ENCODE results near the gene TIGD1.

Gene TIGD1

DNA sequence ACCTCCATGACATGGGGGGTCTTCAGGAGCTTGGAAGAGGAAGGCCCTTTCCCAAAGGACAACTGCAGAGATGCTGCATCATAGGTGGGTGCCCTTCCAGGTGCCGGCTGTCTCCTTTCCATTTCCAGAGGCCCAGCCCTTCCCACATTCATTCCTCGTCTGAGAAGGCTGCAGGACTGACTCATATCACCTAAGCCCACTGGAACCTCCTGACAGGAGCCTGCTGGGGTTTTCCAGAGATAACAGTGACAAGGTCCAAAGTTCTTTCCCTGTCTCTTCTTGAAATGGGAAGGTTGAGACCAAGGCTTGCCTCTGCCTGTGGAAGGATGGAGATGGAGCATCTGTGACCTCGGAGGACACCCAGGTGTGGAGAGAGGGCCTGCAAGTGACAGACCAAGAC lies 33.8 kb downstream of the TIGD1 start:
- H3K4me1 ChIP-seq (ENCODE audit: insufficient read depth, low read length): peaks cover 20% of the 10 kb centered on the region
- no peak overlapping the region for H3K9ac ChIP-seq (ENCODE audit: low read depth, low read length)

GRCh38 chr2:232515639-232516038 lies 34.7 kb downstream of the TIGD1 start:
- H3K36me3 ChIP-seq (ENCODE audit: insufficient read depth, low read length): no peaks in the 10 kb centered on the region
- H3K9ac ChIP-seq (ENCODE audit: low read depth, low read length): no peak overlapping the region
- peaks cover 20% of the 10 kb centered on the region for H3K4me1 ChIP-seq (ENCODE audit: insufficient read depth, low read length)
- no peaks in the 10 kb centered on the region for H3K9me3 ChIP-seq (ENCODE audit: control insufficient read depth, insufficient read depth, low read length)

More for the DNA sequence above, 33.8 kb downstream of the TIGD1 start:
- H3K36me3 ChIP-seq (ENCODE audit: insufficient read depth, low read length): no peaks in the 10 kb centered on the region
- no peaks in the 10 kb centered on the region for H3K9me3 ChIP-seq (ENCODE audit: control insufficient read depth, insufficient read depth, low read length)

DNA sequence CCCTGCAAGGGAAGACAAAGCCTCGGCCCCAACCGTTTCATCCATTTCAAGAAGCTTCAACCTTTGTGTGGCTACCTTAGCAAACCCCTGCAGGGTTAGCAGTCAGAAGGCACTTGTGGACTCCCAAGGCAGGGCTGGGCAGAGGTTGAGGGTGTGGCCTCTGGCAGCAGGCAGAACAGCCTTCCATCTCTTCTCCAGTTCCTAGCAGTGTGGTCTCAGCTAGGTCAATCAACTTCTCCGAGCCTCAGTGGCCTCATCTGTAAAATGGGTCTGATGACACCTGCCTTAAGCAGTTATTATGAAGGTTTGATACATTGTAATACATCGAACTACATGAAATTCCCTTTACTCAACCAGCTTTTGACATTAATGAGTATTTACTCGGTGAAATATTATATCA lies 37.0 kb downstream of the TIGD1 start:
- Histone ChIP-seq H3K9ac (ENCODE audit: low read depth, low read length) (no peak overlapping the region), H3K4me1 (ENCODE audit: insufficient read depth, low read length) (peaks cover 9% of the 10 kb centered on the region; the same call in 1 of the 2 replicates), H3K36me3 (ENCODE audit: insufficient read depth, low read length) (no peaks in the 10 kb centered on the region), H3K9me3 (ENCODE audit: control insufficient read depth, insufficient read depth, low read length) (no peaks in the 10 kb centered on the region)

- Histone ChIP-seq H3K36me3 (ENCODE audit: insufficient read depth, low read length) (no peaks in the 10 kb centered on the region), H3K4me1 (ENCODE audit: insufficient read depth, low read length) (peaks cover 9% of the 10 kb centered on the region; the same call in 1 of the 2 replicates), H3K9me3 (ENCODE audit: control insufficient read depth, insufficient read depth, low read length) (no peaks in the 10 kb centered on the region), H3K9ac (ENCODE audit: low read depth, low read length) (no peak overlapping the region)
Measured at GRCh38 chr2:232512602-232513001, 37.8 kb downstream of the TIGD1 start.

DNA sequence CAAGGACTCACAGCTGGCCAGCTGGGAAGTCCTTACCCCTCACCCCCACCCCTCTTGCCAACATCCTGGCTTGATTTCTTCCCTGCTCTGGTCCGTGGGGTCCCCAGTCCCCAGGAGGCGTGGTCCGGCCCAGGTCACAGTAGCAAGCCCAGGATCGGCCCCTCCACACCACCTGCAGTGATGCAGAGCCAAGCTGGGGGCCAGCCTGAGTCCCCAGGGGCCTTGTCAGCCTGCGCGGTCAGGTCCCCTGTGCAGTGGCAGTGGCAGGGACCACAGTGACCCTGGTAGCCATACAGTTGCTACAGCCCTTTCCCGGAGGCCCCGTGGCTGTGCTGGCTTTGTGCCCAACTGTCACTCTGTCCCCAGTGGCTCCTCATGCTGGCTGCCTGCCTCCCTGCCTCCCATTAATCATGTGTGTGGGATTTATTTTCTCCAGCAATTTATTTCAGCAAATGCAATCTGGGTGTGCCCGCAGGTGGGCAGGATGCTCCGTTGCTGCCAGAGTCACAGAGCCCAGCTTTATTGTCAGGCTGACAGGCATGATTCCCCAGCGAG lies 38.9 kb downstream of the TIGD1 start:
- no peak overlapping the region for H3K9ac ChIP-seq (ENCODE audit: low read depth, low read length)
- no peaks in the 10 kb centered on the region for H3K9me3 ChIP-seq (ENCODE audit: control insufficient read depth, insufficient read depth, low read length)
- no peaks in the 10 kb centered on the region for H3K36me3 ChIP-seq (ENCODE audit: insufficient read depth, low read length)
- peaks cover 9% of the 10 kb centered on the region; the same call in 1 of the 2 replicates for H3K4me1 ChIP-seq (ENCODE audit: insufficient read depth, low read length)

DNA sequence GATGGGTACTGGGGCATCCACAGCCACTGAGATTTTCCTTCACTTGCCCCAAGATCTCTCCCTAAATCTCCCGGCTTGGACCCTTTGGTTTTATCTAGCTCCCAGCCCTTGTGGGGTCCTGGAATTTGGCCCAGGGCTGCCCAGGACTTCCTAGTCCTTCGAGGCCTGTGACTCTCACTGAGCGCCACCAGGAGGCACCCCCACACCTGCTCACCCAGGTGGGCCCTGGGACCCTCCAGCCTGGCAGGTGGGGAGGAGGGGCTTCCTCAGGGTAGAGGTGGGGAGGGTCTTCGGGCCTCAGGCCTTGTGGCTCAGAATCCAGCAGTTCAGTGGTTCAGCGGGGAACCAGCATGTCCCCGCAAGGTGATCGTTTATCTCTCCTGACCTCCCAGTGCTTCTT lies 42.1 kb downstream of the TIGD1 start:
- no peaks in the 10 kb centered on the region for H3K36me3 ChIP-seq (ENCODE audit: insufficient read depth, low read length)
- no peaks in the 10 kb centered on the region; the same call in 1 of the 2 replicates for H3K9me3 ChIP-seq (ENCODE audit: control insufficient read depth, insufficient read depth, low read length)
- H3K9ac ChIP-seq (ENCODE audit: low read depth, low read length): no peak overlapping the region
- peaks cover 9% of the 10 kb centered on the region; the same call in 1 of the 2 replicates for H3K4me1 ChIP-seq (ENCODE audit: insufficient read depth, low read length)

GRCh38 chr2:232506709-232507108 lies 43.6 kb downstream of the TIGD1 start:
- peaks cover 12% of the 10 kb centered on the region; the same call in 1 of the 2 replicates for H3K4me1 ChIP-seq (ENCODE audit: insufficient read depth, low read length)
- no peak overlapping the region for H3K9ac ChIP-seq (ENCODE audit: low read depth, low read length)
- no peaks in the 10 kb centered on the region; the same call in 1 of the 2 replicates for H3K9me3 ChIP-seq (ENCODE audit: control insufficient read depth, insufficient read depth, low read length)
- no peaks in the 10 kb centered on the region for H3K36me3 ChIP-seq (ENCODE audit: insufficient read depth, low read length)

DNA sequence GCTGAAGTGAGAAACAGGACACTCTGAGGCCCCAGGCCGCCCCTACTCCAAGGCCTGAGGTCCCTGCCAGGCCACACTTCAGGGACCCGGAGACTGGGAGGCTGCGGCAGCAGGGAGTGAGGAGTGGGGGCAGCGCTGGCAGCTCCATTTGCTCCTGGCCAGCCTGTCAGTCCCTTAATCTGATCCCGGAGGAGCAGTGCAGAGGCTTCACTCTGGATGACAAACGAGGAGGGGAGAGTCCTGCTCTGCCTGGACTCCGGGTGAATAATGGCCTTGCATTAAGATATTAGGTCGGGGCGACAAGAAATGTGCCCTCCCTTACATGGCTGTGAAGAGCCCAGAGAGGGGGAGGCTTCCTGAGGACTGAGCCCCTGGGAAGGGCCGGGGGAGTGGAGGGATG lies 44.5 kb downstream of the TIGD1 start:
- no peaks in the 10 kb centered on the region; the same call in 1 of the 2 replicates for H3K9me3 ChIP-seq (ENCODE audit: control insufficient read depth, insufficient read depth, low read length)
- no peaks in the 10 kb centered on the region for H3K36me3 ChIP-seq (ENCODE audit: insufficient read depth, low read length)

DNA sequence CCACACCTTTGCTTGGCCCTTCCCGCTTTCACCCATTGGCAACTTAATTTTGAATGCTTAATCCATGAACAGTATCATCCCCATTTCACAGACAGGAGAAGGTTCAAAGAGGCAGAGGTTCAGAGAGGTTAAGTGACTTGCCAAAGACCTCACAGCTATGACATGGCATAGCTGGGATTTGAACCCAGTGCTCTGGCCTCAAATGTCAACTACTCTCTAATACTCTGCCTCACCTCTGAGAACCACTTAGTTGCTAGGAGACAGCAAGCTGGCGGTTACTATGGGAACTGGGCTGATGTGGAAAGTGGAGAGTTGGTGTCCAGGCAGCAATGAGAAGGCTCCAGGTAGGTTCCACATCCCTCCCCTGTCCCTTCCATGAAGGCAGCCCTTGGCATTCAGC lies 45.9 kb downstream of the TIGD1 start:
- Histone ChIP-seq H3K9ac (ENCODE audit: low read depth, low read length) (no peak overlapping the region), H3K9me3 (ENCODE audit: control insufficient read depth, insufficient read depth, low read length) (no peaks in the 10 kb centered on the region; the same call in 1 of the 2 replicates), H3K36me3 (ENCODE audit: insufficient read depth, low read length) (no peaks in the 10 kb centered on the region), H3K4me1 (ENCODE audit: insufficient read depth, low read length) (peaks cover 12% of the 10 kb centered on the region; the same call in 1 of the 2 replicates)

More for the DNA sequence above, 44.5 kb downstream of the TIGD1 start:
- Histone ChIP-seq H3K4me1 (ENCODE audit: insufficient read depth, low read length) (peaks cover 12% of the 10 kb centered on the region; the same call in 1 of the 2 replicates), H3K9ac (ENCODE audit: low read depth, low read length) (no peak overlapping the region)

GRCh38 chr2:232503809-232504323 lies 46.5 kb downstream of the TIGD1 start:
- no peaks in the 10 kb centered on the region; the same call in 1 of the 2 replicates for H3K9me3 ChIP-seq (ENCODE audit: control insufficient read depth, insufficient read depth, low read length)
- H3K4me1 ChIP-seq (ENCODE audit: insufficient read depth, low read length): peaks cover 12% of the 10 kb centered on the region; the same call in 1 of the 2 replicates
- no peaks in the 10 kb centered on the region for H3K36me3 ChIP-seq (ENCODE audit: insufficient read depth, low read length)
- H3K9ac ChIP-seq (ENCODE audit: low read depth, low read length): peak overlapping the region; percentile 66; the same call in 1 of the 2 replicates

DNA sequence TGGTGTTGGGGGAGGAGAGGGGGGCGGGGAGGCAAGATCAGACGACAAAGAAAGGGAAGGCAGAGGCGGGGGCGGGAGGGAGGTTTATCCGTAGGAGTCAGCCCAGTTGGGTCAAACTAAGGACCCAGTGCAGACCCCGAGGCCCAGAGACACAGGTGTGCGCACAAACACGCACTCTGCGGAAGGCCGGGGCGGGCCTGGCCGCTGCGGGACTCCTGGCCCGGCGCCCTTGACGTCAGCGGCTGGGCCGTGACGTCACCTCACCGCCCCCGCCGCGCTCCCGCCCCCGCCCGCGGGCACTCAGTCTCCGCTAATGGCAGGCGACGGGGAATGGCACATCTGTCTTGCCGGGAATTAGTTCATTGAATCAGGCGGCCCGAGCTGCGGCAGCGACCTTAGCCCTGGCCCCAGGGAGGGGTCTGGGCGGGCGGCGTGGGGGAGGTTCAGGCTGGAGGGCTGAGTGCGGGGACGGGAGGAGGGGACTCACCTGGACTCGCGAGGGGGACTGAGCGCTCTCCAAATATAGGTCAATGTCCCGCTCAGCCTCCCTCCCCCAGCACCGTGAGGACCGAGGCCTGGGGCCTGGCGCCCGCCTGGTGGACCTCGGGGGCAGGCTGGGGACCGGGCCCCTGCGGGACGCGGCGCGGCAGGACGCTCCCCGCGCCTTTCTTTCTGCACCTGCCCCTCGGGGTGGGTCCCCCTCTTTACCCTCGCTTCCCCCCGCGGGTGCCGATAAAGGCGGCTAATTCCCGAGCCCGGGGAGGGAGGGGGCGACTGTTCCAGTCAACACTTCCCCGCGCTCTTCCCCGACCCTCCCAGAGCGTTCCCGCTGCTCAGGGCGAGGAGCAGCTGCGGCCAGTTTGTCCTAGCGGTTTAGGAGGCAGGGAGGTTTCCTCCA lies 47.2 kb downstream of the TIGD1 start:
- peak overlapping the region; percentile 66; the same call in 1 of the 2 replicates for H3K9ac ChIP-seq (ENCODE audit: low read depth, low read length)
- no peaks in the 10 kb centered on the region; the same call in 1 of the 2 replicates for H3K9me3 ChIP-seq (ENCODE audit: control insufficient read depth, insufficient read depth, low read length)
- H3K36me3 ChIP-seq (ENCODE audit: insufficient read depth, low read length): no peaks in the 10 kb centered on the region
- peaks cover 12% of the 10 kb centered on the region; the same call in 1 of the 2 replicates for H3K4me1 ChIP-seq (ENCODE audit: insufficient read depth, low read length)

DNA sequence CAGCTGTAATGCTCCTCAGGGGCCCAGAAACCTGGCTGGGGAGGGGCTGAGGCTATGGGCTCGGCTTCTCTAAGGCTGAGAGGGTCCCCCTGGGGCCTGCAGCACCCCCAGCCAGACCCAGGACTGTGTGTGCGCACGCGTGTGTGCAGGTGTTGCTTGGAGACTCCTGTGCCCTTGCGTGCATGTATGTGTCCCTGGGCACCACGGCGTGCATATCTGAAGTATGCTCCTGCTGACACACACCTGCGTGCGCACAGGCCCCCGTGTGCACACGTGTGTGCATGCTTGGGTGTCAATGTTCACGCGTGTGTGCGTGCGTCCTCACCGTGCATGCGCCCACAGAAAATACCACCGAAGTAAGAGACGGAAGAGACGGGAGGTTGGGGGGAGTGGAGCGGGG lies 47.8 kb downstream of the TIGD1 start:
- Histone ChIP-seq H3K9me3 (ENCODE audit: control insufficient read depth, insufficient read depth, low read length) (no peaks in the 10 kb centered on the region; the same call in 1 of the 2 replicates), H3K36me3 (ENCODE audit: insufficient read depth, low read length) (no peaks in the 10 kb centered on the region), H3K9ac (ENCODE audit: low read depth, low read length) (peak overlapping the region; percentile 66; the same call in 1 of the 2 replicates), H3K4me1 (ENCODE audit: insufficient read depth, low read length) (peaks cover 12% of the 10 kb centered on the region; the same call in 1 of the 2 replicates)

GRCh38 chr2:232501794-232502390 lies 48.5 kb downstream of the TIGD1 start:
- Histone ChIP-seq H3K9me3 (ENCODE audit: control insufficient read depth, insufficient read depth, low read length) (no peaks in the 10 kb centered on the region; the same call in 1 of the 2 replicates), H3K9ac (ENCODE audit: low read depth, low read length) (peak overlapping the region; percentile 66; the same call in 1 of the 2 replicates), H3K36me3 (ENCODE audit: insufficient read depth, low read length) (no peaks in the 10 kb centered on the region), H3K4me1 (ENCODE audit: insufficient read depth, low read length) (peaks cover 12% of the 10 kb centered on the region; the same call in 1 of the 2 replicates)

- Histone ChIP-seq H3K4me1 (ENCODE audit: insufficient read depth, low read length) (peaks cover 12% of the 10 kb centered on the region; the same call in 1 of the 2 replicates), H3K36me3 (ENCODE audit: insufficient read depth, low read length) (no peaks in the 10 kb centered on the region), H3K9ac (ENCODE audit: low read depth, low read length) (no peak overlapping the region), H3K9me3 (ENCODE audit: control insufficient read depth, insufficient read depth, low read length) (no peaks in the 10 kb centered on the region; the same call in 1 of the 2 replicates)
Measured at GRCh38 chr2:232501331-232501771, 49.0 kb downstream of the TIGD1 start.
